ENCODE data around the gene BLOC1S1. TPM values are rescaled to one million over a fixed set of nuclear protein-coding genes. Genes with fewer than 3 reads are reported as not detected.
"Not testable (repeated sequence)": the region's sequence is repeated elsewhere in the genome, so short reads cannot be mapped to it uniquely, and the experiment has no call there.

Gene BLOC1S1
- total RNA-seq, 1 experiment from 2014 or later = 118 TPM

DNA sequence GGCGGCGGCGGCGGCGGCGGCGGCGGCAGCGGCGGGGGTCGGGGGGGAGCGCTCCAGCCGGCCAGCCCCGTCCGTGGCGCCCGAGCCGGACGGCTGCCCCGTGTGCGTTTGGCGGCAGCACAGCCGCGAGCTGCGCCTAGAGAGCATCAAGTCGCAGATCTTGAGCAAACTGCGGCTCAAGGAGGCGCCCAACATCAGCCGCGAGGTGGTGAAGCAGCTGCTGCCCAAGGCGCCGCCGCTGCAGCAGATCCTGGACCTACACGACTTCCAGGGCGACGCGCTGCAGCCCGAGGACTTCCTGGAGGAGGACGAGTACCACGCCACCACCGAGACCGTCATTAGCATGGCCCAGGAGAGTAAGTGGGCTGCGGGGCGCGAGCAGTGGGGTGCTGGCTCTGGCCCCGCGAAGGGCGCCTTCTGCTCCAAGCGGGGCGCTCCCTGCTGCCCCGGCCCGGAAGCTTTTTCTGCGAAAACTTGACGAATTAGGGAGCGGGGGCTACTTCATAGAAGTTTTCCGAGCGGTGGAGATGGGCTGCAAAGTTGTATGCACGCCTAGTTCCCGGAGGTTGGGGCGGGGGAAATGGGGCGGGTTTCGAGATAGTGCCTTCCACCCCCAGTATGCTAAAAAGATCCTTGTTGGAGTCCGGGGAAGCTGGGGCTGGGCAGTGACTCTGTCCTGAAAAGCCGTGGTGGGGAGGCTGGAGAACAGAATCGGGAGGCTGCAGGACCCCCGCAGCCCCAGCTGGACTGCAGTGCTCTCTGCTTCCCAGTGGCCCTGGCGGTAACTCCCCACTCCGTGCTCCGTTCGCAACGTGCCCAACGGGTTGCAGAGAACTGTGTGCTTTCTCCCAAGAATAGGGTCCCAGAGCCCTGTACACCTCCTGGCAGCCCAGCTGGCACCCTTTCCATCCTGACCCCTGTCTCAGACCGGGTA is 27.8 kb downstream of the BLOC1S1 start:
- peak; percentile 74 for DNase-seq (ENCODE audit: low read depth)

- no peak for DNase-seq (ENCODE audit: low read depth)
Observed at GRCh38 chr12:55744340-55745030, 28.6 kb downstream of the BLOC1S1 start.

GRCh38 chr12:55745361-55746173 is 29.7 kb downstream of the BLOC1S1 start:
- peak; percentile 25 for DNase-seq (ENCODE audit: low read depth)

DNA sequence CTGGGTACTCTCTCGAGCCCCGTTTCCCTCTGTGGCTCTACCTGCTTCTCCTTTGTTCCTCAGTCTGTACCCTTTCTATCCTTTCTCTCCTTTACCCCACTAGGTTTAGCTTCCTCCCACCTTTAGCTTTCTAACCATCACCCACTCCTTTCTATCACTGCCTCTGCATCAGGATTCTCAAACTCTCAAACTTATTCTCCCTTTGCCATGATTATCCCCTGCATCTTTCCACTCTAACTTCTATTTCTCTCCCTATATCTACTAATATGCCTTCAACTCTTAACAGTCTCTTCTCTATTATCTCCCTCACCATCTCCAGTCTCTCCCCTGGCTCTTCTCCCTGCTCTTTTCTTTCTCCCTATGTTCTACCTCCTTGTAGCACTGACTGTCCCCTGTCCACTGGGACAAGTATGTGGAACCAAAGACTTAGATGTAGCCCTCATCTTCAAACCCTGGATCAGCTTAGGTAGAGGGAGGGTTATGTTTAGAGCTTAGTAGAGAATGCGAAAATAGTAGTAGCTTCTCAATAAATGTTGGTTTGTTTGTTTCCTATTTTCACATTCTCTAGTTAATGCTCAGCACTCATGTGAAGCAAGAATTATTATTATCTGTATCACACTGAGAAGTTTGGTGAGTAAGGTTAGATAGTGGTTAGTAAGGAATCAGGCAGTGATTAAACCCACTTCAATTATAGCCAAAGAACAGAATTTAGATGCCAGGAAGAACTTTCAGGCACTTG is 30.5 kb downstream of the BLOC1S1 start:
- DNase-seq (ENCODE audit: low read depth) = no peak

GRCh38 chr12:55746913-55747231 is 31.0 kb downstream of the BLOC1S1 start:
- DNase-seq (ENCODE audit: low read depth) = no peak

DNA sequence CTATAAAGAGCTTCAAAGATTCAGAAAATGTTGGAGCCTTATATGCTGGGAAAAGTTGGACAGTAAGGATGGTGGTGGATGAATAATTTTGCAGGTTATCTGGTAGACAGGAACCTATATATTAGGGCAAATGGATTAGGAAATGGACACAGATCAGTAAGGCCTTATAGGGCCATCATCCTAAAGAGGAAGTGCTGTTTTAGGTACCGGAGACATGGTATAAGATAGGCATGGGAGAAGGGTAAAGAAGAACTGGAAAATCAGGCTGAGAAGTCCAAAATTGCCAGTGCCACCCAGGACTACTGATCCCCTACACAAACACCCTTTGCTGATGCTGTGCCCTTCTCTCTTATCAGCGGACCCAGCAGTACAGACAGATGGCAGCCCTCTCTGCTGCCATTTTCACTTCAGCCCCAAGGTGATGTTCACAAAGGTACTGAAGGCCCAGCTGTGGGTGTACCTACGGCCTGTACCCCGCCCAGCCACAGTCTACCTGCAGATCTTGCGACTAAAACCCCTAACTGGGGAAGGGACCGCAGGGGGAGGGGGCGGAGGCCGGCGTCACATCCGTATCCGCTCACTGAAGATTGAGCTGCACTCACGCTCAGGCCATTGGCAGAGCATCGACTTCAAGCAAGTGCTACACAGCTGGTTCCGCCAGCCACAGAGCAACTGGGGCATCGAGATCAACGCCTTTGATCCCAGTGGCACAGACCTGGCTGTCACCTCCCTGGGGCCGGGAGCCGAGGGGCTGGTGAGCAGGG is 32.6 kb downstream of the BLOC1S1 start:
- DNase-seq (ENCODE audit: low read depth) = no peak

DNA sequence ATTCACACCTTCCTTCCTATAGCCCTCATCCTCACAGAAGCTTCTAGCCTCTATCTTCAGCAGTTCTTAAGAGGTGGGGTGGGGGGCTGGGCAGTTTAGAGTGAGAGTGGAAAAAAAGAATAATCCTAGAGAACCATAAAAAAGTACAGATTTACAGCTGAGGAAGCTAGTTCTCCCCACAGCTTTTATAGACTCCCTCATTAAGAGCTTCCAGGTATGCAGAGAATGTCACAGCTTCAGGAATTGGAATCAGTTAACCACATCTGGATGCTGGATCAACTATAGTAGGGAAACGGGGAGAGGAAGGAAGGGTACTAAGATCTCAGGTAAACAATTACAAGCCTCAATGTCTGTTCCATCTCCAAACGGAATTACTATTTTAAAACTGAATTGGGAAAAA is 39.4 kb downstream of the BLOC1S1 start:
- DNase-seq (ENCODE audit: low read depth) = no peak

- DNase-seq (ENCODE audit: low read depth) = no peak
Observed at GRCh38 chr12:55757701-55758100, 41.9 kb downstream of the BLOC1S1 start.

DNA sequence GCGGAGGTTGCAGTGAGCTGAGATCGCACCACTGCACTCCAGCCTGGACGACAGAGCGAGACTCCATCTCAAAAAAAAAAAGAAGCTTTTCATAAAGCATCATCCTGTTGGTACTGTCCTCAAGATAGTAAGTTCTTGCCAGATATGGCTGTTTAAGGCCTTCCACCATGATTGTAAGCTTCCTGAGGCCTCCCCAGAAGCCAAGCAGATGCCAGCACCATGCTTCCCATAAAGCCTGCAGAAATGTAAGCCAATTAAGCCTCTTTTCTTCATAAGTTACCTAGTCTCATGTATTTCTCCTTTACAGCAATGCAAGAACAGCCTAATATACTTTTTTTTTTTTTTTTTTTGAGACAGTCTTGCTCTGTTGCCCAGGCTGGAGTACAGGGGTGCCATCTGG is 42.7 kb downstream of the BLOC1S1 start:
- DNase-seq (ENCODE audit: low read depth) = not testable (repeated sequence)

- no peak for DNase-seq (ENCODE audit: low read depth)
Observed at GRCh38 chr12:55760663-55761062, 44.8 kb downstream of the BLOC1S1 start.

DNA sequence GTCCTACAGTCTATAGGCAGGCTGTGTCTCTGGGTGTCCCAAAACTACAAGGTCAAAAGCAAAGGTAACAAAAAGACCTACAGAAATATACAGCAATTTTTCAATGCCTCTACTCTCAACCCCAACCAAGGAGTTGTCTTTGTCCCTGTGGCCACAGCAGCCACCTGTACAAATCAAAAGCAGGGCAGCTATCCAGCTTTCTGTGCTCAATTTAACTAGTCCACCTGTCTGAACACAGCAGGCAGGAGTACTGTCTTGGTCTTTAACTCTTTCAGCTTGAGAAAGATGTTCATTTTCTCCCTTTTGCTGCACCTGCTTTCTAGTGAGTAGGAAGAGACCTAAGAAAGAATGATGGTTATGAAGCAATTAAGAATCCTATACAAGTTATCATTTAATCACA is 46.8 kb downstream of the BLOC1S1 start:
- no peak for DNase-seq (ENCODE audit: low read depth)

GRCh38 chr12:55765736-55766290 is 50.0 kb downstream of the BLOC1S1 start:
- DNase-seq (ENCODE audit: low read depth) = no peak

- DNase-seq (ENCODE audit: low read depth) = no peak
Observed at GRCh38 chr12:55767156-55767555, 51.3 kb downstream of the BLOC1S1 start.

Other genes with a start within 250 kb of the BLOC1S1 start
- not detected in 2 replicates for gene OR6C70, start 245.9 kb upstream of the BLOC1S1 start, total RNA-seq (2014; rRNA removed)
- gene OR6C68, start 223.7 kb upstream of the BLOC1S1 start, total RNA-seq (2014; rRNA removed) = not detected in 2 replicates
- not detected in 2 replicates for gene OR6C4, start 166.4 kb upstream of the BLOC1S1 start, total RNA-seq (2014; rRNA removed)
- not detected in 2 replicates for gene OR2AP1, start 143.6 kb upstream of the BLOC1S1 start, total RNA-seq (2014; rRNA removed)
- not detected in 2 replicates for gene OR10P1, start 79.2 kb upstream of the BLOC1S1 start, total RNA-seq (2014; rRNA removed)
- 135 and 217 TPM in 2 replicates for gene ITGA7, start 8.1 kb upstream of the BLOC1S1 start, total RNA-seq (2014; rRNA removed)
- 147 and 216 TPM in 2 replicates for gene RDH5, start 4.3 kb downstream of the BLOC1S1 start, total RNA-seq (2014; rRNA removed)
- gene CD63, start 13.0 kb downstream of the BLOC1S1 start, total RNA-seq (2014; rRNA removed) = 2,065 and 2,281 TPM in 2 replicates
- gene GDF11, start 27.1 kb downstream of the BLOC1S1 start, total RNA-seq (2014; rRNA removed) = 10.0 and 17.3 TPM in 2 replicates
- 96.4 and 111 TPM in 2 replicates for gene SARNP, start 101.7 kb downstream of the BLOC1S1 start, total RNA-seq (2014; rRNA removed)
- 17.2 and 19.7 TPM in 2 replicates for gene ORMDL2, start 102.0 kb downstream of the BLOC1S1 start, total RNA-seq (2014; rRNA removed)
- 48.5 and 54.8 TPM in 2 replicates for gene DNAJC14, start 113.5 kb downstream of the BLOC1S1 start, total RNA-seq (2014; rRNA removed)
- gene MMP19, start 126.9 kb downstream of the BLOC1S1 start, total RNA-seq (2014; rRNA removed) = 24.1 and 24.9 TPM in 2 replicates
- gene PYM1, start 211.8 kb downstream of the BLOC1S1 start, total RNA-seq (2014; rRNA removed) = 39.5 and 54.8 TPM in 2 replicates
- 56.0 and 71.4 TPM in 2 replicates for gene DGKA, start 215.1 kb downstream of the BLOC1S1 start, total RNA-seq (2014; rRNA removed)
- gene PMEL, start 250.0 kb downstream of the BLOC1S1 start, total RNA-seq (2014; rRNA removed) = 0.32 and 0.52 TPM in 2 replicates